Liver (tissue), 3 donors: Measurements from ENCODE around the gene NAA10.

Experiments
- JUND ChIP-seq, 2 donors: IDR thresholded peaks; 2 replicates each; pipeline ENCODE4 v1.6.1; 2016; ENCODE audit warnings: antibody characterized with exemption in 2 of 2
- TF ChIP-seq, protein P1 (sequence below): fragments of 150-350 bp; IDR thresholded peaks from 2 replicates; pipeline ENCODE4 v1.5.1; 2017; ENCODE audit warnings: improper control_type of control experiment, low read depth, low read length; ENCODE audit not compliant: missing input control
- donor health status: healthy.
- donor health status: healthy.

GRCh38 chrX:153902385-153902784 is 32.5 kb downstream of the NAA10 start:
- TF ChIP-seq, protein P1, sequence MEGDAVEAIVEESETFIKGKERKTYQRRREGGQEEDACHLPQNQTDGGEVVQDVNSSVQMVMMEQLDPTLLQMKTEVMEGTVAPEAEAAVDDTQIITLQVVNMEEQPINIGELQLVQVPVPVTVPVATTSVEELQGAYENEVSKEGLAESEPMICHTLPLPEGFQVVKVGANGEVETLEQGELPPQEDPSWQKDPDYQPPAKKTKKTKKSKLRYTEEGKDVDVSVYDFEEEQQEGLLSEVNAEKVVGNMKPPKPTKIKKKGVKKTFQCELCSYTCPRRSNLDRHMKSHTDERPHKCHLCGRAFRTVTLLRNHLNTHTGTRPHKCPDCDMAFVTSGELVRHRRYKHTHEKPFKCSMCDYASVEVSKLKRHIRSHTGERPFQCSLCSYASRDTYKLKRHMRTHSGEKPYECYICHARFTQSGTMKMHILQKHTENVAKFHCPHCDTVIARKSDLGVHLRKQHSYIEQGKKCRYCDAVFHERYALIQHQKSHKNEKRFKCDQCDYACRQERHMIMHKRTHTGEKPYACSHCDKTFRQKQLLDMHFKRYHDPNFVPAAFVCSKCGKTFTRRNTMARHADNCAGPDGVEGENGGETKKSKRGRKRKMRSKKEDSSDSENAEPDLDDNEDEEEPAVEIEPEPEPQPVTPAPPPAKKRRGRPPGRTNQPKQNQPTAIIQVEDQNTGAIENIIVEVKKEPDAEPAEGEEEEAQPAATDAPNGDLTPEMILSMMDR, result no peak
- TF ChIP-seq JUND (IDR thresholded peaks at IDR 0.05), result no peak
